ENCODE results near the gene MYO18B.

DNA sequence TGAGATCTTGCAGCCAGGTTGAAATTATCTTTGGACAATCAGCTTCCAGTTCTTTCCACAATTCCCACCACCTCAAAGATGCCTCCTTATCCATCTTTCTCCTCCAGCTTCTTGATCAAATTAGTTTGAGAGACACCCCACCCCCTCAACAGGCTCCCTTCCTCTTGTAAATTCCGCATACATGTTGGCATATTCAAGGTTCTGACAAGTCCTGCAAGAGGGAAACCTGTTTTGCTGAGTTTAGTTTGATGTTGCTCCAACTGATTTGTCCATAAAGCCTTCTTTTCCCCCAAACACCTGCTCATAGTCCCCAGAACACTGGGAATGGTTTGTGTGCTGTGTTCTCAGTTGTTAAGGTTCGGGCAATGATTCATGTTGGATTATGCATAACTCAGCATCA lies 73.6 kb downstream of the MYO18B start:
- TF ChIP-seq YY1 (IDR thresholded peaks at IDR 0.05; ENCODE audit: insufficient read depth, insufficient read length) (no peak), SUZ12 (IDR thresholded peaks at IDR 0.05; ENCODE audit: extremely low read depth, insufficient read depth, insufficient read length) (no peak), ZNF274 (IDR thresholded peaks at IDR 0.05; ENCODE audit: low read depth, low read length) (no peak)
